Panc1 (cell line): Measurements from ENCODE around the gene PCSK5. TPM values are rescaled to one million over a fixed set of nuclear protein-coding genes. Genes with fewer than 3 reads are reported as not detected.

Experiments
- ATAC-seq: fragments of 200-7000 bp; cut with Tn5 transposase; 2 replicates; pipeline ENCODE4 v1.9.1; 2020; ENCODE audit warnings: mild to moderate bottlenecking, moderate library complexity
- BruUV-seq: library from RNA; stranded (reverse); fragments of 400-500 nt; replicated peaks from 2 replicates; lab custom pipeline; 2021; lab: Mats Ljungman, UMichigan
- CTCF ChIA-PET: fragments of 300-600 bp; sonication (Branson Sonifier 250); formaldehyde crosslinking; loops from one replicate; lab custom pipeline; 2022; ENCODE audit warnings: antibody characterized with exemption; lab: Charles Lee
- POLR2A ChIA-PET: fragments of 300-600 bp; sonication (Branson Sonifier 250); formaldehyde crosslinking; loops from one replicate; lab custom pipeline; 2022; ENCODE audit warnings: antibody characterized with exemption; lab: Charles Lee
- DNase-seq: peaks from one replicate; pipeline ENCODE4 v3.0.0-alpha.2; 2010; ENCODE audit warnings: low read depth, low spot score
- H3K27ac ChIP-seq: 2 replicates; pipeline ENCODE4 v1.5.1; 2011; ENCODE audit warnings: mild to moderate bottlenecking, low read length, inconsistent platforms
- H3K27me3 ChIP-seq: fragments of 200-500 bp; sonication (Bioruptor generic); 2 replicates; pipeline ENCODE4 v1.6.0; 2014; ENCODE audit warnings: low read length, inconsistent platforms; ENCODE audit not compliant: control insufficient read depth, insufficient read depth
- H3K36me3 ChIP-seq: fragments of 200-500 bp; sonication (Bioruptor generic); 2 replicates; pipeline ENCODE4 v1.5.1; 2014; ENCODE audit warnings: inconsistent platforms, mild to moderate bottlenecking, low read length, moderate library complexity; ENCODE audit not compliant: control insufficient read depth, insufficient read depth
- H3K4me1 ChIP-seq: 2 replicates; pipeline ENCODE4 v1.5.1; 2011; ENCODE audit warnings: inconsistent platforms, mild to moderate bottlenecking, low read length, moderate library complexity; ENCODE audit not compliant: control insufficient read depth, insufficient read depth
- H3K4me3 ChIP-seq, 2 experiments: 2 replicates each; pipeline ENCODE4 v1.5.1; 2011 to 2012; ENCODE audit warnings: low read depth in 2 of 2, low read length in 2 of 2, mild to moderate bottlenecking in 2 of 2, inconsistent platforms in 1 of 2, moderate library complexity in 1 of 2
- H3K9me3 ChIP-seq: fragments of 200-500 bp; sonication (Bioruptor generic); 2 replicates; pipeline ENCODE4 v1.5.1; 2014; ENCODE audit warnings: low read depth, mild to moderate bottlenecking, inconsistent platforms, low read length, moderate library complexity; ENCODE audit not compliant: control insufficient read depth, insufficient read depth
- CTCF ChIP-seq: fragments of 450-650 bp; IDR thresholded peaks from 2 replicates; pipeline ENCODE4 v1.5.1; 2017; ENCODE audit warnings: mild to moderate bottlenecking
- POLR2AphosphoS5 ChIP-seq: IDR thresholded peaks from 2 replicates; pipeline ENCODE4 v1.6.1; 2012; ENCODE audit warnings: mild to moderate bottlenecking, low read depth, low read length, moderate library complexity
- REST ChIP-seq, 2 experiments: IDR thresholded peaks; 2 replicates each; pipeline ENCODE4 v1.6.1; 2011 to 2012; ENCODE audit warnings: low read depth in 2 of 2, control low read depth in 1 of 2, low read length in 1 of 2, mild to moderate bottlenecking in 1 of 2, moderate library complexity in 1 of 2; ENCODE audit not compliant: insufficient read depth in 1 of 2
- SIN3A ChIP-seq: IDR thresholded peaks from 2 replicates; pipeline ENCODE4 v1.6.1; 2012; ENCODE audit warnings: low read depth, mild to moderate bottlenecking, low read length, moderate library complexity, borderline replicate concordance; ENCODE audit not compliant: insufficient read depth
- TCF7L2 ChIP-seq: IDR thresholded peaks from 2 replicates; pipeline ENCODE4 v1.6.1; 2011; ENCODE audit warnings: mild to moderate bottlenecking, low read depth, low read length, inconsistent platforms
- in situ Hi-C: cut with HindIII; loops from 2 replicates; pipeline ENCODE4 v1.10.0; 2016; ENCODE audit warnings: low sequenced_read_pairs, low pct_unique_long_range_greater_than_20kb
- intact Hi-C: fragments of 100-400 bp; cut with micrococcal nuclease; formaldehyde crosslinking; loops from one replicate; pipeline ENCODE4 v1.10.0; 2022; ENCODE audit not compliant: unreplicated experiment
- total RNA-seq: library from RNA; stranded (reverse); gene quantifications from one replicate; pipeline ENCODE4 v1.2.1, GENCODE V29; 2021; ENCODE audit not compliant: unreplicated experiment

The PCSK5 gene
- total RNA-seq, 1 experiment from 2014 or later, result 0.21 TPM

GRCh38 chr9:75997206-75997605 is 106.7 kb downstream of the PCSK5 start:
- in situ Hi-C loops (no loop called here), intact Hi-C loops (no loop called here)
- H3K9me3 ChIP-seq, result no peaks in the 10 kb centered on the region
- H3K36me3 ChIP-seq, result no peaks in the 10 kb centered on the region
- H3K4me3 ChIP-seq, result no peak overlapping the region
- H3K27ac ChIP-seq, result no peak overlapping the region
- TF ChIP-seq SIN3A (no peak), REST (IDR thresholded peaks at IDR 0.05; ENCODE audit: insufficient read depth in 1 of 2, low read depth in 2 of 2, low read length in 1 of 2) (no peak), CTCF (no peak), TCF7L2 (no peak), POLR2AphosphoS5 (no peak)
- ChIA-PET POLR2A (no interaction called here), CTCF (no interaction called here)
- BruUV-seq, result no TSS peak
- H3K27me3 ChIP-seq, result no peaks in the 10 kb centered on the region
- DNase-seq, result no peak
- H3K4me1 ChIP-seq, result no peaks in the 10 kb centered on the region
- no peak for ATAC-seq

GRCh38 chr9:75998096-75998780 is 107.8 kb downstream of the PCSK5 start:
- ATAC-seq (no peak), DNase-seq (no peak)
- POLR2A ChIA-PET, result no interaction called here
- Histone ChIP-seq H3K36me3 (no peaks in the 10 kb centered on the region), H3K4me1 (no peaks in the 10 kb centered on the region), H3K27me3 (no peaks in the 10 kb centered on the region), H3K27ac (no peak overlapping the region), H3K9me3 (no peaks in the 10 kb centered on the region), H3K4me3 (no peak overlapping the region)
- CTCF ChIA-PET, result no interaction called here
- TF ChIP-seq REST (IDR thresholded peaks at IDR 0.05; ENCODE audit: insufficient read depth in 1 of 2, low read depth in 2 of 2, low read length in 1 of 2) (no peak), TCF7L2 (no peak), SIN3A (no peak), POLR2AphosphoS5 (no peak), CTCF (no peak)
- BruUV-seq, result no TSS peak
- in situ Hi-C loops, result no loop called here
- intact Hi-C loops, result no loop called here
